AG09309 (cell line): Measurements from ENCODE around the gene DENND4B.
"Not testable (repeated sequence)": the region's sequence is repeated elsewhere in the genome, so short reads cannot be mapped to it uniquely, and the experiment has no call there.

Experiments
- DNase-seq: peaks from one replicate; pipeline ENCODE4 v3.0.0-alpha.2; 2010; ENCODE audit warnings: low read depth
- H3K4me3 ChIP-seq: 2 replicates; pipeline ENCODE4 v1.5.1; 2011; ENCODE audit warnings: mild to moderate bottlenecking, low read depth, low read length, moderate library complexity; ENCODE audit not compliant: control insufficient read depth
- TF ChIP-seq, protein P1 (sequence below): IDR thresholded peaks from 2 replicates; pipeline ENCODE4 v1.5.1; 2011; ENCODE audit warnings: mild to moderate bottlenecking, low read depth, low read length, inconsistent platforms; ENCODE audit not compliant: insufficient read depth, control insufficient read depth; ENCODE audit errors: missing control alignments

Gene DENND4B

DNA sequence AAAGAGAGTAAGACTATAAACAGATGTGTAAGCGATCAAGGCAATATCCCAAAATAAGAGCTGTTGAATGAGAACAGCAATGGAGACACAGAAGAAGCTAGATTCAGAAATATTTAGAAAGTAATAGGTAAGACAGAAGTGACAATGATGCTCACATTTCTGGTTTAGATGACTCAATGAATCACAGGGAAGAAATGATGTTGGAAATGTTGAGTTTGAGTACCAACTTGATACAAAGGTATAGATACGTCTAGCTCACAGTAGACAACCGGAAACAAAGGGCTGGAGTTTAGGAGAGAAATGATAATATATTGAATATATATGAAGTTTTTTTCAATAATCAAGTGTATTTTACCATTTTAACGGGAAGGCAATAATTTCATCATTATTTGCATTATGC is 30.2 kb downstream of the DENND4B start:
- DNase-seq = no peak
- TF ChIP-seq, protein P1, sequence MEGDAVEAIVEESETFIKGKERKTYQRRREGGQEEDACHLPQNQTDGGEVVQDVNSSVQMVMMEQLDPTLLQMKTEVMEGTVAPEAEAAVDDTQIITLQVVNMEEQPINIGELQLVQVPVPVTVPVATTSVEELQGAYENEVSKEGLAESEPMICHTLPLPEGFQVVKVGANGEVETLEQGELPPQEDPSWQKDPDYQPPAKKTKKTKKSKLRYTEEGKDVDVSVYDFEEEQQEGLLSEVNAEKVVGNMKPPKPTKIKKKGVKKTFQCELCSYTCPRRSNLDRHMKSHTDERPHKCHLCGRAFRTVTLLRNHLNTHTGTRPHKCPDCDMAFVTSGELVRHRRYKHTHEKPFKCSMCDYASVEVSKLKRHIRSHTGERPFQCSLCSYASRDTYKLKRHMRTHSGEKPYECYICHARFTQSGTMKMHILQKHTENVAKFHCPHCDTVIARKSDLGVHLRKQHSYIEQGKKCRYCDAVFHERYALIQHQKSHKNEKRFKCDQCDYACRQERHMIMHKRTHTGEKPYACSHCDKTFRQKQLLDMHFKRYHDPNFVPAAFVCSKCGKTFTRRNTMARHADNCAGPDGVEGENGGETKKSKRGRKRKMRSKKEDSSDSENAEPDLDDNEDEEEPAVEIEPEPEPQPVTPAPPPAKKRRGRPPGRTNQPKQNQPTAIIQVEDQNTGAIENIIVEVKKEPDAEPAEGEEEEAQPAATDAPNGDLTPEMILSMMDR = no peak
- no peak overlapping the region for H3K4me3 ChIP-seq

DNA sequence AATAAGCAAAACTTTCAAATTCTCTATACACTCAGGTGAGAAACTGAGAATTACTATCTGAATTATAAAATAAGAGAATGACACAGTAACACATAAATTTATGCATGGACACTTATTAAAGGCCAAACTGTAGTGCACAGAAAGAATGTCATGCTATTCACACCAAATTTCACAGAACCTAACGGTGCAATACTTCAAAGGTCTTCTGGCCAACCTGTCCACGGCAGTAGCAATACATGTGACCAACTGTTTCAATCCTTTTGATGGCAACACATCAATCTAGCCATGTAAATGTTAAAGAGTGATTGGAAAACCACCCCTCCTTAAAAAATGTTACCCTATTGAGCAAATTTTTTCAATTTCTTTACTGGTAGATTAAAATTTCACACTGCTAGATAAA is 34.2 kb downstream of the DENND4B start:
- TF ChIP-seq, protein P1 = no peak
- H3K4me3 ChIP-seq = no peak overlapping the region
- DNase-seq = no peak

DNA sequence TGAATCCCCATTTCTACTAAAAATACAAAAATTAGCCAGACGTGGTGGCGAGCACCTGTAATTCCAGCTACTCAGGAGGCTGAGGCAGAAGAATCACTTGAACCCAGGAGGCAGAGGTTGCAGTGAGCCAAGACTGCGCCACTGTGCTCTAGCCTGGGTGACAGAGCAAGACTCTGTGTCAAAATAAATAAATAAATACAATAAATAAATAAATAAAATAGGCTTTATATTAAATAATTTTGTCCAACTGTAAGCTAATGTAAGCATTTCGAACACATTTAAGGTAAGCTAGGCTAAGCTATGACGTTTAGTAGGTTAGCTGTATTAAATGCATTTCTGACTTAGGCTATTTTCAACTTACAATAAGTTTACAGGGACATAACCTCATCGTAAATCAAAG is 36.0 kb downstream of the DENND4B start:
- not testable (repeated sequence) for H3K4me3 ChIP-seq, DNase-seq

DNA sequence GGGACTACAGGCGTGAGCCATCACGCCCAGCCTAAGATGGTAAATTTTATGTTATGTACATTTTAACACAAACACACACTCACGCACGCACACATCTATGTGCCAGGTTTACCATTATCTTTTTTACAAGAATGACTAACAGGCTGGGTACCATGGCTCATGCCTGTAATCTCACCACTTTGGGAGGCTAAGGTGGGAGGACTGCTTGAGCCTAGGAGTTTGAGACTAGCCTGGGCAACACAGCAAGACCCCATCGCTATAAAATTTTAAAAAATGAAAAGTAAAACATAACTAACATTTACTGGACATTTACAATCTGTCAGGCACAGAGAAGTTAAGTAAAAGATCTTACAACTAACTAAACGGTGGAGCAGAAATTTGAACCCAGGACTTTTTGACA is 38.4 kb downstream of the DENND4B start:
- DNase-seq = no peak
- TF ChIP-seq, protein P1 = no peak
- H3K4me3 ChIP-seq = no peak overlapping the region

DNA sequence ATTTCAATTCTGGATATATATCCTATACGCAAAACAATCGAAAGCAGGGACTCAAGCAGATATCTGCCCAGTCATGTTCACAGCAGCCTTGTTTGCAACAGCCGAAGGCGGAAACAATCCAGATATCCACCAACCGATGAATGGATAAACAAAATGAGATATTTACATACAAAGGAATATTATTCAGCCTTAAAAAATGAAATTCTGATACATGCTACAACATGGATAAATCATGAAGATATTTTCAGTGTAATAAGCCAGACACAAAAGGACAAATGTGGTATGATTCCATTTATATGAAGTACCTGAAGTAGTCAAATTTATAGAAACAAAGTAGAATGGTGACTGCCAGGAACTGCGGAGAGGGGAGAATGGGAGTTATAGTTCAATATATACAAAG is 39.4 kb downstream of the DENND4B start:
- TF ChIP-seq, protein P1 = no peak
- no peak overlapping the region for H3K4me3 ChIP-seq
- no peak for DNase-seq

DNA sequence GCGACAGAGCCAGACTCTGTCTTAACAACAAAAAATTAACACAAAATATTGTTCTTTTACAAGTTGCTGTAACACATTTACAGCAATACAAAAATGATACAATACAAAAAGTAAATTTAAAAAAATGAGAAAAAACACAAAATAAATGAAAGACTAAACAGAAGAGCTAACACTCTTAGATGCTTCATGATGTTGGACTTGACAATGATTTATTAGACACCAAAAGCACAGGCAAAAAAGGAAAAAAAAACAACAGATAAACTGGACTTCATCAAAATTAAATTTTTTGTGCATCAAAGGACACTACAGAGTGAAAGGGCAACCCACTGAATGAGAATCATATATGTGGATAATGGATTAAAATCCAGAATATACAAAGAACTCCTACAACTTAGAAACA is 40.1 kb downstream of the DENND4B start:
- TF ChIP-seq, protein P1 = no peak
- no peak for DNase-seq
- H3K4me3 ChIP-seq = no peak overlapping the region

DNA sequence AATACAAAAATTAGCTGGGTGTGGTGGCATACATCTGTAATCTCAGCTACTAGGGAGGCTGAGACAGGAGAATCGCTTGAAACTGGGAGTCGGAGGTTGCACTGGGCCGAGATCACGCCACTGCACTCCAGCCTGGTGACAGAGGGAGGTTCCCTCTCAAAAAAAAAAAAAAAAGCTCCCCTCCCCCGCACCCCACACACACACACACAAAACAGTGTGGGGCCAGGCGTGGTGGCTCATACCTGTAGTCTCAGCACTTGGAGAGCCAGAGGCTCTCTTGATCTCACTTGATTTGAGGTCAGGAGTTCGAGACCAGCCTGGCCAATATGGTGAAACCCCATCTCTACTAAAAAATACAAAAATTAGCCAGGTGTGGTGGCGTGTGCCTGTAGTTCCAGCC is 40.6 kb downstream of the DENND4B start:
- not testable (repeated sequence) for DNase-seq, H3K4me3 ChIP-seq

DNA sequence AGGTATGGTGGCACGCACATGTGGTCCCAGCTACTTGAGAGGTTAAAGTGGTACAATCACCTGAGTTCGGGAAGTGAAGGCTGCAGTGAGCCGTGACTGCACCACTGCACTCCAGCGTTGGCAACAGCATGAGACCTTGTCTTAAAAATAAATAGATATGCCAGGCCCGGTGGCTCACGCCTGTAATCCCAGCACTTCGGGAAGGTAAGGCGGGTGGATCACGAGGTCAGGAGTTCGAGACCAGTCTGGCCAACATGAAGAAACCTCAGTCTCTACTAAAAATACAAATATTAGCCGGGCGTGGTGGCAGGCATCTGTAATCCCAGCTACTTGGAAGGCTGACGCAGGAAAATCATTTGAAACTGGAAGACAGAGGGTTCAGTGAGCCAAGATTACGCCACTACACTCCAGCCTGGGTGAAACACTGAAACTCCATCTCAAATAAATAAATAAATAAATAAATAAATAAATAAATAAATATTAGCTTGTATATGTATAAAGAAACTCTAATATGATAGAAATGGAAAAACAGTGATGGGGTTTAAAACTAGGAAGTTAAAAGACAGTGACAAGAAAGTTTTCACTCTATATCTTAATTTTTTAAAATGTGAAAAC is 42.6 kb downstream of the DENND4B start:
- TF ChIP-seq, protein P1 = no peak
- DNase-seq = no peak
- H3K4me3 ChIP-seq = no peak overlapping the region
